Liver (tissue), 3 donors: ENCODE data around the gene LYZ.

ENCODE experiments used
- EGR1 ChIP-seq, 2 donors: IDR thresholded peaks; 2 replicates each; pipeline ENCODE4 v1.6.1; 2016 to 2018; ENCODE audit warnings: antibody characterized with exemption in 2 of 2, low read depth in 2 of 2
- HNF4A ChIP-seq, 2 donors: conservative IDR thresholded peaks; 2 replicates each; pipeline ENCODE4 v1.6.1; 2016; ENCODE audit warnings: antibody characterized with exemption in 2 of 2, mild to moderate bottlenecking in 2 of 2
- JUND ChIP-seq, 2 donors: IDR thresholded peaks; 2 replicates each; pipeline ENCODE4 v1.6.1; 2016; ENCODE audit warnings: antibody characterized with exemption in 2 of 2
- RAD21 ChIP-seq, 2 donors: IDR thresholded peaks; 2 replicates each; pipeline ENCODE4 v1.6.1; 2016; ENCODE audit warnings: antibody characterized with exemption in 2 of 2, mild to moderate bottlenecking in 2 of 2
- SP1 ChIP-seq: IDR thresholded peaks from 2 replicates; pipeline ENCODE4 v1.6.1; 2018; ENCODE audit warnings: antibody characterized with exemption, mild to moderate bottlenecking
- TF ChIP-seq, protein P1 (sequence below): fragments of 150-350 bp; IDR thresholded peaks from 2 replicates; pipeline ENCODE4 v1.5.1; 2017; ENCODE audit warnings: improper control_type of control experiment, low read depth, low read length; ENCODE audit not compliant: missing input control
- TF ChIP-seq, protein P2 (sequence below): IDR thresholded peaks from 2 replicates; pipeline ENCODE4 v1.6.1; 2016; ENCODE audit warnings: antibody characterized with exemption
- donor health status: healthy.
- donor health status: healthy.

- no peak for TF ChIP-seq JUND (IDR thresholded peaks at IDR 0.05)
- TF ChIP-seq, protein P1, sequence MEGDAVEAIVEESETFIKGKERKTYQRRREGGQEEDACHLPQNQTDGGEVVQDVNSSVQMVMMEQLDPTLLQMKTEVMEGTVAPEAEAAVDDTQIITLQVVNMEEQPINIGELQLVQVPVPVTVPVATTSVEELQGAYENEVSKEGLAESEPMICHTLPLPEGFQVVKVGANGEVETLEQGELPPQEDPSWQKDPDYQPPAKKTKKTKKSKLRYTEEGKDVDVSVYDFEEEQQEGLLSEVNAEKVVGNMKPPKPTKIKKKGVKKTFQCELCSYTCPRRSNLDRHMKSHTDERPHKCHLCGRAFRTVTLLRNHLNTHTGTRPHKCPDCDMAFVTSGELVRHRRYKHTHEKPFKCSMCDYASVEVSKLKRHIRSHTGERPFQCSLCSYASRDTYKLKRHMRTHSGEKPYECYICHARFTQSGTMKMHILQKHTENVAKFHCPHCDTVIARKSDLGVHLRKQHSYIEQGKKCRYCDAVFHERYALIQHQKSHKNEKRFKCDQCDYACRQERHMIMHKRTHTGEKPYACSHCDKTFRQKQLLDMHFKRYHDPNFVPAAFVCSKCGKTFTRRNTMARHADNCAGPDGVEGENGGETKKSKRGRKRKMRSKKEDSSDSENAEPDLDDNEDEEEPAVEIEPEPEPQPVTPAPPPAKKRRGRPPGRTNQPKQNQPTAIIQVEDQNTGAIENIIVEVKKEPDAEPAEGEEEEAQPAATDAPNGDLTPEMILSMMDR, result no peak
- no peak for TF ChIP-seq SP1
- TF ChIP-seq, protein P2, sequence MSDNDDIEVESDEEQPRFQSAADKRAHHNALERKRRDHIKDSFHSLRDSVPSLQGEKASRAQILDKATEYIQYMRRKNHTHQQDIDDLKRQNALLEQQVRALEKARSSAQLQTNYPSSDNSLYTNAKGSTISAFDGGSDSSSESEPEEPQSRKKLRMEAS, result no peak
- no peak for TF ChIP-seq HNF4A (conservative IDR thresholded peaks at IDR 0.05)
- TF ChIP-seq RAD21 (IDR thresholded peaks at IDR 0.05), result no peak
- TF ChIP-seq EGR1 (IDR thresholded peaks at IDR 0.05; ENCODE audit: low read depth in 2 of 2), result no peak
Observed at GRCh38 chr12:69329669-69330428, 18.3 kb upstream of the LYZ start.
